HCT116 (cell line): ENCODE measurements around the gene CFAP92. TPM values are rescaled to one million over a fixed set of nuclear protein-coding genes. Genes with fewer than 3 reads are reported as not detected.

Source experiments
- ATAC-seq: fragments of 200-7000 bp; cut with Tn5 transposase; 2 replicates; pipeline ENCODE4 v1.9.1; 2020; ENCODE audit warnings: mild to moderate bottlenecking, moderate library complexity
- BruUV-seq: library from RNA; stranded (reverse); fragments of 400-500 nt; replicated peaks from 2 replicates; lab custom pipeline; 2021; lab: Mats Ljungman, UMichigan
- CTCF ChIA-PET: fragments of 300-600 bp; sonication (Branson Sonifier 250); formaldehyde crosslinking; loops from one replicate; lab custom pipeline; 2021; ENCODE audit warnings: antibody characterized with exemption; lab: Charles Lee
- POLR2A ChIA-PET: fragments of 300-600, 350-600 bp; sonication (Branson Sonifier 250); formaldehyde crosslinking; loops from one replicate; lab custom pipeline; 2021; ENCODE audit warnings: antibody characterized with exemption; lab: Charles Lee
- RAD21 ChIA-PET, 2 experiments: fragments of 300-600 bp; sonication (Branson Sonifier 250); formaldehyde crosslinking; loops; one replicate each; lab custom pipeline; 2023; ENCODE audit warnings: low total read pairs in 2 of 2; ENCODE audit not compliant: uncharacterized antibody in 2 of 2, unreplicated experiment in 2 of 2, low non-redundant PET in 1 of 2; lab: Charles Lee
- DNase-seq: peaks from one replicate; pipeline ENCODE4 v3.0.0-alpha.2; 2010; ENCODE audit warnings: low read depth, low spot score
- H2AFZ ChIP-seq: fragments of 200-600 bp; shearing (Covaris generic), sonication (generic); 2 replicates; pipeline ENCODE4 v1.6.1; 2017; ENCODE audit warnings: low read depth, mixed run types, mixed read lengths, antibody characterized with exemption, low read length; ENCODE audit not compliant: poor library complexity, severe bottlenecking
- H3K27ac ChIP-seq: 2 replicates; pipeline ENCODE4 v1.5.1; 2012; ENCODE audit warnings: low read depth, low read length
- H3K27me3 ChIP-seq: fragments of 200-600 bp; sonication (generic); 2 replicates; pipeline ENCODE4 v1.6.1; 2016; ENCODE audit warnings: mixed run types, low read length, mixed read lengths; ENCODE audit not compliant: insufficient read depth
- H3K36me3 ChIP-seq, 2 experiments: fragments of 200-500 bp in 1 of 2; fragments of 200-600 bp in 1 of 2; sonication (Bioruptor generic) in 1 of 2; sonication (generic) in 1 of 2; 2 replicates each; pipeline versions ENCODE4 v1.5.1 to v1.6.1; 2014 to 2016; ENCODE audit warnings: low read length in 2 of 2, inconsistent platforms in 1 of 2, mixed read lengths in 1 of 2, mixed run types in 1 of 2; ENCODE audit not compliant: insufficient read depth in 2 of 2, control insufficient read depth in 1 of 2
- H3K4me1 ChIP-seq, 2 experiments: fragments of 200-600 bp in 1 of 2; sonication (generic) in 1 of 2; 2 replicates each; pipeline versions ENCODE4 v1.5.1 to v1.6.1; 2012 to 2017; ENCODE audit warnings: low read length in 2 of 2, inconsistent platforms in 1 of 2, mild to moderate bottlenecking in 1 of 2, mixed read lengths in 1 of 2, mixed run types in 1 of 2, moderate library complexity in 1 of 2; ENCODE audit not compliant: insufficient read depth in 2 of 2, control insufficient read depth in 1 of 2
- H3K4me2 ChIP-seq: fragments of 200-600 bp; sonication (generic); 2 replicates; pipeline ENCODE4 v1.6.1; 2017; ENCODE audit warnings: mixed run types, low read length, mixed read lengths
- H3K4me3 ChIP-seq, 2 experiments: fragments of 200-600 bp in 1 of 2; sonication (generic) in 1 of 2; replicated peaks in 1 of 2; 2 replicates each; pipeline ENCODE4 v1.5.1; 2011 to 2016; ENCODE audit warnings: low read length in 2 of 2, control low read depth in 1 of 2, low read depth in 1 of 2, mild to moderate bottlenecking in 1 of 2, mixed read lengths in 1 of 2, mixed run types in 1 of 2
- H3K79me2 ChIP-seq: fragments of 200-600 bp; sonication (generic); 2 replicates; pipeline ENCODE4 v1.6.1; 2017; ENCODE audit warnings: mild to moderate bottlenecking, mixed run types, low read length, moderate library complexity, mixed read lengths; ENCODE audit not compliant: insufficient read depth
- H3K9ac ChIP-seq: fragments of 200-600 bp; sonication (generic); 2 replicates; pipeline ENCODE4 v1.6.1; 2016; ENCODE audit warnings: low read length, mixed read lengths
- H3K9me2 ChIP-seq: fragments of 200-600 bp; sonication (generic), shearing (Covaris generic); 2 replicates; pipeline ENCODE4 v1.6.1; 2017; ENCODE audit warnings: mixed run types, mild to moderate bottlenecking, moderate library complexity; ENCODE audit not compliant: insufficient read depth
- H3K9me3 ChIP-seq, 2 experiments: fragments of 200-500 bp in 1 of 2; fragments of 200-600 bp in 1 of 2; sonication (Bioruptor generic) in 1 of 2; sonication (generic) in 1 of 2; 2 replicates each; pipeline ENCODE4 v1.6.1; 2014 to 2017; ENCODE audit warnings: low read length in 2 of 2, mixed read lengths in 2 of 2, inconsistent platforms in 1 of 2, low read depth in 1 of 2, mild to moderate bottlenecking in 1 of 2, mixed run types in 1 of 2, moderate library complexity in 1 of 2; ENCODE audit not compliant: control insufficient read depth in 1 of 2, insufficient read depth in 1 of 2
- H4K20me1 ChIP-seq: fragments of 200-600 bp; sonication (generic), shearing (Covaris generic); 2 replicates; pipeline ENCODE4 v1.6.1; 2017; ENCODE audit warnings: mixed run types, mild to moderate bottlenecking, moderate library complexity; ENCODE audit not compliant: insufficient read depth
- CTCF ChIP-seq, 3 experiments: fragments of 200-600 bp in 1 of 3; sonication (generic) in 1 of 3; IDR thresholded peaks in 2 of 3; conservative IDR thresholded peaks in 1 of 3; 2 replicates each; pipeline ENCODE4 v1.5.1; 2012 to 2017; ENCODE audit warnings: low read depth in 2 of 3, low read length in 2 of 3, antibody characterized with exemption in 1 of 3, borderline replicate concordance in 1 of 3, control low read depth in 1 of 3, mild to moderate bottlenecking in 1 of 3, mixed read lengths in 1 of 3, mixed run types in 1 of 3, moderate library complexity in 1 of 3; ENCODE audit not compliant: insufficient read depth in 1 of 3
- EZH2 ChIP-seq: fragments of 200-600 bp; sonication (generic); IDR thresholded peaks from 2 replicates; pipeline ENCODE4 v1.6.1; 2017; ENCODE audit warnings: antibody characterized with exemption, mixed run types
- POLR2A ChIP-seq: IDR thresholded peaks from 2 replicates; pipeline ENCODE4 v1.7.0; 2011; ENCODE audit warnings: borderline replicate concordance; ENCODE audit not compliant: insufficient read depth, insufficient read length; ENCODE audit errors: extremely low read depth
- POLR2AphosphoS5 ChIP-seq: IDR thresholded peaks from 2 replicates; pipeline ENCODE4 v1.6.1; 2011; ENCODE audit warnings: mild to moderate bottlenecking, low read depth, low read length, moderate library complexity
- RAD21 ChIP-seq: IDR thresholded peaks from 2 replicates; pipeline ENCODE4 v1.6.1; 2012; ENCODE audit warnings: low read depth, mild to moderate bottlenecking
- SP1 ChIP-seq: IDR thresholded peaks from 2 replicates; pipeline ENCODE4 v1.6.1; 2012; ENCODE audit warnings: low read depth
- intact Hi-C: fragments of 100-400 bp; cut with micrococcal nuclease; formaldehyde crosslinking; loops from 2 replicates; pipeline ENCODE4 v1.10.0; 2022
- total RNA-seq: library from RNA; stranded (reverse); gene quantifications from one replicate; pipeline ENCODE4 v1.2.1, GENCODE V29; 2021; ENCODE audit not compliant: unreplicated experiment

CFAP92 gene
- total RNA-seq, 1 experiment from 2014 or later, result 3.6 TPM

GRCh38 chr3:129000742-129001100, 6.8 kb upstream of the CFAP92 start (continued):
- TF ChIP-seq CTCF (IDR thresholded peaks at IDR 0.05 in 2 of 3, conservative IDR thresholded peaks at IDR 0.05 in 1 of 3; ENCODE audit: borderline replicate concordance in 1 of 3, insufficient read depth in 1 of 3, low read depth in 2 of 3, low read length in 2 of 3) (no peak), EZH2 (no peak), RAD21 (no peak)

GRCh38 chr3:128999102-128999501, 5.2 kb upstream of the CFAP92 start:
- Histone ChIP-seq H4K20me1 (no peaks in the 10 kb centered on the region), H3K9ac (no peak overlapping the region), H3K27ac (no peak overlapping the region), H3K4me1 (peaks cover 9 to 19% of the 10 kb centered on the region in 2 experiments; a peak in 3 of 4 replicates), H3K79me2 (no peaks in the 10 kb centered on the region), H3K4me3 (no peak overlapping the region), H3K9me3 (no peaks in the 10 kb centered on the region), H3K4me2 (no peak overlapping the region), H3K9me2 (no peaks in the 10 kb centered on the region), H3K27me3 (no peaks in the 10 kb centered on the region), H2AFZ (no peak overlapping the region), H3K36me3 (no peaks in the 10 kb centered on the region)
- no TSS peak for BruUV-seq
- DNase-seq, result no peak
- intact Hi-C loops, result no loop called here
- ChIA-PET RAD21 (no interaction called here), POLR2A (interaction anchor here (0.7 kb wide), 1 partner anchor 247 kb away, joined by 7 read pairs; no protein-coding TSS in a partner anchor), CTCF (interaction anchor here (0.7 to 1.4 kb wide), 2 partner anchors 29 to 268 kb away, joined by 4 read pairs; no protein-coding TSS in a partner anchor)
- ATAC-seq, result no peak
- no peak for TF ChIP-seq POLR2A
- TF ChIP-seq POLR2AphosphoS5, result no peak
- no peak for TF ChIP-seq SP1
